ENCODE results near the gene F11.

The F11 gene

GRCh38 chr4:186234367-186234766 is 31.6 kb upstream of the F11 start:
- no peak for TF ChIP-seq EGR1 (IDR thresholded peaks at IDR 0.05)
- TF ChIP-seq REST (IDR thresholded peaks at IDR 0.05; ENCODE audit: low read depth), result no peak
- no peak for TF ChIP-seq TAF1 (IDR thresholded peaks at IDR 0.05; ENCODE audit: low read depth)
- no peak for TF ChIP-seq RAD21 (IDR thresholded peaks at IDR 0.05; ENCODE audit: low read depth)

GRCh38 chr4:186236126-186236525 is 29.9 kb upstream of the F11 start:
- no peak for TF ChIP-seq EP300 (IDR thresholded peaks at IDR 0.05; ENCODE audit: borderline replicate concordance)
- TF ChIP-seq MAX (IDR thresholded peaks at IDR 0.05), result no peak
- TF ChIP-seq ZBTB7A (IDR thresholded peaks at IDR 0.05; ENCODE audit: low read depth), result no peak
- TF ChIP-seq TCF12 (IDR thresholded peaks at IDR 0.05; ENCODE audit: low read depth), result no peak
- TF ChIP-seq CREB1 (IDR thresholded peaks at IDR 0.05; ENCODE audit: low read depth), result no peak
- TF ChIP-seq EGR1 (IDR thresholded peaks at IDR 0.05), result no peak
- no peak for TF ChIP-seq NFIC (IDR thresholded peaks at IDR 0.05)
- no peak for TF ChIP-seq RAD21 (IDR thresholded peaks at IDR 0.05; ENCODE audit: low read depth)
- no peak for TF ChIP-seq USF1 (IDR thresholded peaks at IDR 0.05)
- TF ChIP-seq TEAD4 (IDR thresholded peaks at IDR 0.05), result no peak
- TF ChIP-seq TAF1 (IDR thresholded peaks at IDR 0.05; ENCODE audit: low read depth), result no peak
- no peak for TF ChIP-seq FOXM1 (IDR thresholded peaks at IDR 0.05; ENCODE audit: borderline replicate concordance, low read depth)
- TF ChIP-seq YY1 (IDR thresholded peaks at IDR 0.05; ENCODE audit: low read depth), result no peak
- TF ChIP-seq CEBPB (IDR thresholded peaks at IDR 0.05), result no peak
- no peak for TF ChIP-seq REST (IDR thresholded peaks at IDR 0.05; ENCODE audit: low read depth)

GRCh38 chr4:186240452-186240847 is 25.5 kb upstream of the F11 start:
- TF ChIP-seq USF1 (IDR thresholded peaks at IDR 0.05), result no peak
- no peak for TF ChIP-seq REST (IDR thresholded peaks at IDR 0.05; ENCODE audit: low read depth)
- no peak for TF ChIP-seq ZBTB7A (IDR thresholded peaks at IDR 0.05; ENCODE audit: low read depth)
- TF ChIP-seq YY1 (IDR thresholded peaks at IDR 0.05; ENCODE audit: low read depth), result no peak
- TF ChIP-seq EGR1 (IDR thresholded peaks at IDR 0.05), result no peak
- TF ChIP-seq MAX (IDR thresholded peaks at IDR 0.05), result no peak
- TF ChIP-seq TCF12 (IDR thresholded peaks at IDR 0.05; ENCODE audit: low read depth), result no peak
- no peak for TF ChIP-seq EP300 (IDR thresholded peaks at IDR 0.05; ENCODE audit: borderline replicate concordance)
- no peak for TF ChIP-seq CREB1 (IDR thresholded peaks at IDR 0.05; ENCODE audit: low read depth)
- TF ChIP-seq TEAD4 (IDR thresholded peaks at IDR 0.05), result no peak
- no peak for TF ChIP-seq RAD21 (IDR thresholded peaks at IDR 0.05; ENCODE audit: low read depth)
- no peak for TF ChIP-seq FOXM1 (IDR thresholded peaks at IDR 0.05; ENCODE audit: borderline replicate concordance, low read depth)
- TF ChIP-seq TAF1 (IDR thresholded peaks at IDR 0.05; ENCODE audit: low read depth), result no peak

GRCh38 chr4:186240848-186241491 is 25.0 kb upstream of the F11 start:
- TF ChIP-seq RAD21 (IDR thresholded peaks at IDR 0.05; ENCODE audit: low read depth) (no peak), CEBPB (IDR thresholded peaks at IDR 0.05) (no peak), REST (IDR thresholded peaks at IDR 0.05; ENCODE audit: low read depth) (no peak), CREB1 (IDR thresholded peaks at IDR 0.05; ENCODE audit: low read depth) (no peak), EP300 (IDR thresholded peaks at IDR 0.05; ENCODE audit: borderline replicate concordance) (no peak), FOXM1 (IDR thresholded peaks at IDR 0.05; ENCODE audit: borderline replicate concordance, low read depth) (no peak), EGR1 (IDR thresholded peaks at IDR 0.05) (no peak)

Measured in Ishikawa (cell line).